GM20000 (cell line): ENCODE data around the gene MAP3K14.

Experiments used
- DNase-seq: peaks from one replicate; pipeline ENCODE4 v3.0.0; 2012; ENCODE audit warnings: low spot score
- CTCF ChIP-seq: IDR thresholded peaks from 2 replicates; pipeline ENCODE4 v1.5.1; 2012; ENCODE audit warnings: mild to moderate bottlenecking, control low read depth; ENCODE audit errors: extremely low read depth, missing control alignments

The MAP3K14 gene

GRCh38 chr17:45300060-45300751 lies 16.6 kb downstream of the MAP3K14 start:
- TF ChIP-seq CTCF = no peak
- no peak for DNase-seq

- no peak for DNase-seq
- TF ChIP-seq CTCF = no peak
Measured at GRCh38 chr17:45299361-45299760, 17.5 kb downstream of the MAP3K14 start.

- DNase-seq = no peak
- no peak for TF ChIP-seq CTCF
Measured at GRCh38 chr17:45298546-45299285, 18.1 kb downstream of the MAP3K14 start.

GRCh38 chr17:45296833-45297124 lies 20.0 kb downstream of the MAP3K14 start:
- no peak for DNase-seq

GRCh38 chr17:45296003-45296832 lies 20.6 kb downstream of the MAP3K14 start:
- no peak for TF ChIP-seq CTCF
- DNase-seq = peak; percentile 55

More at GRCh38 chr17:45296833-45297124, 20.0 kb downstream of the MAP3K14 start:
- TF ChIP-seq CTCF = no peak

- no peak for TF ChIP-seq CTCF
- no peak for DNase-seq
Measured at GRCh38 chr17:45294506-45294905, 22.3 kb downstream of the MAP3K14 start.

GRCh38 chr17:45293413-45294211 lies 23.2 kb downstream of the MAP3K14 start:
- TF ChIP-seq CTCF = no peak
- no peak for DNase-seq
